PC-3 (cell line): ENCODE measurements around the gene NUDT15. TPM values are rescaled to one million over a fixed set of nuclear protein-coding genes. Genes with fewer than 3 reads are reported as not detected.

ENCODE experiments used
- ATAC-seq: fragments of 200-7000 bp; cut with Tn5 transposase; 2 replicates; pipeline ENCODE4 v1.9.1; 2020; ENCODE audit warnings: mild to moderate bottlenecking, moderate library complexity
- BruUV-seq: library from RNA; stranded (reverse); fragments of 400-500 nt; replicated peaks from 2 replicates; lab custom pipeline; 2021; lab: Mats Ljungman, UMichigan
- CTCF ChIA-PET: fragments of 300-600 bp; sonication (Branson Sonifier 250); formaldehyde crosslinking; loops from one replicate; lab custom pipeline; 2022; ENCODE audit warnings: antibody characterized with exemption; lab: Charles Lee
- POLR2A ChIA-PET: fragments of 300-600 bp; sonication (Branson Sonifier 250); formaldehyde crosslinking; loops from one replicate; lab custom pipeline; 2022; ENCODE audit warnings: antibody characterized with exemption; ENCODE audit not compliant: unreplicated experiment; lab: Charles Lee
- DNase-seq: peaks from one replicate; pipeline ENCODE4 v3.0.0-alpha.2; 2015
- H2AFZ ChIP-seq: fragments of 300-600 bp; sonication (generic); 2 replicates; pipeline ENCODE4 v1.6.0; 2016; ENCODE audit warnings: antibody characterized with exemption, low read length
- H3F3A ChIP-seq: fragments of 300-600 bp; sonication (generic); one replicate; pipeline ENCODE4 v1.6.0; 2017; ENCODE audit warnings: antibody characterized with exemption, low read length, control low read depth, mild to moderate bottlenecking; ENCODE audit not compliant: unreplicated experiment
- H3K27ac ChIP-seq: fragments of 300-600 bp; sonication (generic); 2 replicates; pipeline ENCODE4 v1.5.1; 2016; ENCODE audit warnings: mild to moderate bottlenecking, low read length
- H3K27me3 ChIP-seq: fragments of 300-600 bp; sonication (generic); 2 replicates; pipeline ENCODE4 v1.6.1; 2016; ENCODE audit warnings: low read length, mixed read lengths
- H3K36me3 ChIP-seq: fragments of 300-600 bp; sonication (generic); 2 replicates; pipeline ENCODE4 v1.6.1; 2016; ENCODE audit warnings: low read depth, mixed run types, low read length, mixed read lengths
- H3K4me1 ChIP-seq: fragments of 300-600 bp; sonication (generic); 2 replicates; pipeline ENCODE4 v1.5.1; 2016; ENCODE audit warnings: low read length; ENCODE audit not compliant: insufficient read depth
- H3K4me2 ChIP-seq: fragments of 300-600 bp; sonication (generic); 2 replicates; pipeline ENCODE4 v1.6.0; 2016; ENCODE audit warnings: low read length
- H3K4me3 ChIP-seq: fragments of 300-600 bp; sonication (generic); 2 replicates; pipeline ENCODE4 v1.5.1; 2016; ENCODE audit warnings: mild to moderate bottlenecking, low read length, mixed read lengths
- H3K79me2 ChIP-seq: fragments of 300-600 bp; sonication (generic); 2 replicates; pipeline ENCODE4 v1.6.1; 2017; ENCODE audit warnings: low read length, mixed read lengths
- H3K9ac ChIP-seq: fragments of 300-600 bp; sonication (generic); 2 replicates; pipeline ENCODE4 v1.6.0; 2016; ENCODE audit warnings: mild to moderate bottlenecking, low read length
- H3K9me2 ChIP-seq: fragments of 300-600 bp; sonication (generic); replicated peaks from 2 replicates; pipeline ENCODE4 v1.6.1; 2016; ENCODE audit warnings: mixed run types, low read length, mixed read lengths
- H3K9me3 ChIP-seq: fragments of 300-600 bp; sonication (generic); 2 replicates; pipeline ENCODE4 v1.6.1; 2016; ENCODE audit warnings: low read length, mixed read lengths
- H4K20me1 ChIP-seq: fragments of 300-600 bp; sonication (generic); 2 replicates; pipeline ENCODE4 v1.6.1; 2016; ENCODE audit warnings: low read length, mixed read lengths
- EZH2 ChIP-seq: fragments of 300-600 bp; sonication (generic); IDR thresholded peaks from one replicate; pipeline ENCODE4 v1.6.1; 2017; ENCODE audit warnings: antibody characterized with exemption, mild to moderate bottlenecking, low read length; ENCODE audit not compliant: unreplicated experiment
- EZH2phosphoT487 ChIP-seq: fragments of 300-600 bp; sonication (generic); IDR thresholded peaks from 2 replicates; pipeline ENCODE4 v1.6.1; 2018; ENCODE audit warnings: mild to moderate bottlenecking, antibody characterized with exemption, low read length, borderline replicate concordance
- intact Hi-C: fragments of 100-400 bp; cut with micrococcal nuclease; formaldehyde crosslinking; loops from 2 replicates; pipeline ENCODE4 v1.9.0; 2023
- total RNA-seq: library from RNA; depleted of rRNA; stranded (reverse); fragments of >200 nt; gene quantifications from 2 replicates; pipeline ENCODE4 v1.2.3, GENCODE V29; 2014
- TF ChIP-seq, protein P1 (sequence below): fragments of 300-600 bp; sonication (generic); conservative IDR thresholded peaks from 2 replicates; pipeline ENCODE4 v1.5.1; 2017; ENCODE audit warnings: antibody characterized with exemption, low read depth, mild to moderate bottlenecking, low read length

NUDT15 gene
- total RNA-seq, 1 experiment from 2014 or later, result 27.0 TPM

DNA sequence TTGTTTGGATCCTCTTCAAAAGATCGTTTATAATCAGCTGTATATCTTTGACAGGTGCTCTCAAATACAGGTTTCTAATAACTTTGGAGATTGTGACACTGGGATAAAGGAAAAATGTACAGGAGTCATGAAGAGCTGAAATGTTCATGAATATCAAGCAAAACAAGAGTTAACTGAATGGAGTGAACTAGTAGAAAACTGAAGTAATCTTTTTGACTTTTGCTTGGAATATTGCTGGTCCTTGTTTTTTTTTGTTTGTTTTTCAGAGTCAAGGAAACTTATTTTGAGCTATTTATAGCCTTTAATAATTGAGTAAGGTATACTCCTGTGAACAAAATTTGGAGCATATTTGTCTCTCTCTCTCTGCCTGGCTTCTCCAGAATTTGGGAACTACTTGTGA, 32.0 kb downstream of the NUDT15 start:
- Histone ChIP-seq H2AFZ (no peak overlapping the region), H3K27me3 (no peaks in the 10 kb centered on the region), H3K9me2 (no peaks in the 10 kb centered on the region), H4K20me1 (no peaks in the 10 kb centered on the region), H3K4me1 (no peaks in the 10 kb centered on the region), H3K79me2 (no peaks in the 10 kb centered on the region), H3K4me3 (no peak overlapping the region), H3K9ac (no peak overlapping the region), H3F3A (no peaks in the 10 kb centered on the region), H3K4me2 (no peak overlapping the region), H3K27ac (no peak overlapping the region), H3K9me3 (peaks cover 7% of the 10 kb centered on the region), H3K36me3 (peaks cover 76% of the 10 kb centered on the region)
- no peak for DNase-seq
- POLR2A ChIA-PET, result no interaction called here
- intact Hi-C loops, result no loop called here
- ATAC-seq, result no peak
- CTCF ChIA-PET, result no interaction called here
- no TSS peak for BruUV-seq
- TF ChIP-seq EZH2 (no peak), EZH2phosphoT487 (no peak)
- TF ChIP-seq, protein P1, sequence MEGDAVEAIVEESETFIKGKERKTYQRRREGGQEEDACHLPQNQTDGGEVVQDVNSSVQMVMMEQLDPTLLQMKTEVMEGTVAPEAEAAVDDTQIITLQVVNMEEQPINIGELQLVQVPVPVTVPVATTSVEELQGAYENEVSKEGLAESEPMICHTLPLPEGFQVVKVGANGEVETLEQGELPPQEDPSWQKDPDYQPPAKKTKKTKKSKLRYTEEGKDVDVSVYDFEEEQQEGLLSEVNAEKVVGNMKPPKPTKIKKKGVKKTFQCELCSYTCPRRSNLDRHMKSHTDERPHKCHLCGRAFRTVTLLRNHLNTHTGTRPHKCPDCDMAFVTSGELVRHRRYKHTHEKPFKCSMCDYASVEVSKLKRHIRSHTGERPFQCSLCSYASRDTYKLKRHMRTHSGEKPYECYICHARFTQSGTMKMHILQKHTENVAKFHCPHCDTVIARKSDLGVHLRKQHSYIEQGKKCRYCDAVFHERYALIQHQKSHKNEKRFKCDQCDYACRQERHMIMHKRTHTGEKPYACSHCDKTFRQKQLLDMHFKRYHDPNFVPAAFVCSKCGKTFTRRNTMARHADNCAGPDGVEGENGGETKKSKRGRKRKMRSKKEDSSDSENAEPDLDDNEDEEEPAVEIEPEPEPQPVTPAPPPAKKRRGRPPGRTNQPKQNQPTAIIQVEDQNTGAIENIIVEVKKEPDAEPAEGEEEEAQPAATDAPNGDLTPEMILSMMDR, result no peak

DNA sequence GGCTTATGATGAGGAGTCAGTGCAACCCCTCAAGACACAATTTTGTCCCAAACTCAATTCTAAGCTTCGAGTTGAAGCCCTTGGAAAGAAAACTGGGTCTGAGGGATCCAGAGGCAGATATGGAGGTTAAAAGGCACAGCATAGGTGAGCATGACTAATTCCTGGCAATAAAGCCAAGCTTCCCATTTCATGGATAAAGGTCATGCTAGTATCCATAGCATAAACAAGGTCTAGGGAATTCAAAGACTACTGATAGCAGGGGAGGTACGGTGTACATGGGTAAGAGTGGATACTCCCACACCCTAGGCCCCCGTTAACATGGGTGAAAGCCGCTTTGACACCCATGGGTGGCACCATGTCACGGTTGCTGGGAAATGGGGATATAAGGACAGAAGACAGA, 33.4 kb downstream of the NUDT15 start:
- no TSS peak for BruUV-seq
- ATAC-seq, result no peak

DNA sequence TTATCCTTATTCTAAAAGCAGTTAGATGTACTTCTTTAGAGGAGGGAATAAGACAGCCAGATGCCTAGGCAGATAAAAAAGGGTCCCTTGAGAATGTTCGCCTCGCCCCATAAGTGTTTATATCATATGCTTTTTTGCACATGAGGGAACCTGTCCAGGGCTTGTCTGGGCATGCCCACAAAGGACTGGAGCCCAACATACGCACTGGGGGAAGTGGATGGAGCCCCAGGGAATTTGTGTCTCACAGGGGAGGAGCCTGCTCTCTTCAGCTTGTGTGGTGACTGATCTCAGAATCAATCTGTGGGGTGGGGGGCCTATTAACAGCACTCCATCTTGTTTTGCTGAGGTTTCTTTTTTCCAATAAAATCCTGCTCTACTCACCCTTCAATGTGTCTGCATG, 34.8 kb downstream of the NUDT15 start:
- Histone ChIP-seq H3K4me3 (no peak overlapping the region), H3K4me1 (no peaks in the 10 kb centered on the region), H3K9me3 (peaks cover 7% of the 10 kb centered on the region), H2AFZ (no peak overlapping the region), H3F3A (no peaks in the 10 kb centered on the region), H3K27me3 (no peaks in the 10 kb centered on the region), H3K36me3 (peaks cover 95% of the 10 kb centered on the region), H3K79me2 (no peaks in the 10 kb centered on the region), H3K9me2 (no peaks in the 10 kb centered on the region), H3K9ac (no peak overlapping the region), H3K27ac (no peak overlapping the region), H3K4me2 (no peak overlapping the region), H4K20me1 (no peaks in the 10 kb centered on the region)
- BruUV-seq, result no TSS peak
- intact Hi-C loops, result no loop called here
- CTCF ChIA-PET, result no interaction called here
- no peak for ATAC-seq
- no peak for DNase-seq
- POLR2A ChIA-PET, result no interaction called here
- TF ChIP-seq EZH2, result no peak
- TF ChIP-seq, protein P1, result no peak

More for the DNA sequence above, 33.4 kb downstream of the NUDT15 start:
- POLR2A ChIA-PET, result no interaction called here
- intact Hi-C loops, result no loop called here
- Histone ChIP-seq H3K79me2 (no peaks in the 10 kb centered on the region), H4K20me1 (no peaks in the 10 kb centered on the region), H2AFZ (no peak overlapping the region), H3K27me3 (no peaks in the 10 kb centered on the region), H3K4me3 (no peak overlapping the region), H3K9me3 (peaks cover 7% of the 10 kb centered on the region), H3K9me2 (no peaks in the 10 kb centered on the region), H3K4me2 (no peak overlapping the region), H3K27ac (no peak overlapping the region), H3K4me1 (no peaks in the 10 kb centered on the region), H3K36me3 (peaks cover 86% of the 10 kb centered on the region), H3K9ac (no peak overlapping the region), H3F3A (no peaks in the 10 kb centered on the region)
- TF ChIP-seq, protein P1, result no peak
- TF ChIP-seq EZH2phosphoT487, result no peak
- no peak for TF ChIP-seq EZH2
- CTCF ChIA-PET, result no interaction called here
- no peak for DNase-seq
